ENCODE measurements around the gene DTNB.
"Not testable (repeated sequence)": the region's sequence is repeated elsewhere in the genome, so short reads cannot be mapped to it uniquely, and the experiment has no call there.

The DTNB gene

GRCh38 chr2:25620077-25620476 is 53.3 kb downstream of the DTNB start:
- DNase-seq, result no peak

- no peak for DNase-seq
Measured at GRCh38 chr2:25619185-25619584, 54.2 kb downstream of the DTNB start.

- DNase-seq, result no peak
Measured at GRCh38 chr2:25618676-25619075, 54.7 kb downstream of the DTNB start.

GRCh38 chr2:25617948-25618646 is 55.3 kb downstream of the DTNB start:
- no peak for DNase-seq

GRCh38 chr2:25615920-25616319 is 57.5 kb downstream of the DTNB start:
- DNase-seq, result no peak

GRCh38 chr2:25615386-25615785 is 58.0 kb downstream of the DTNB start:
- DNase-seq, result no peak

- no peak for DNase-seq
Measured at GRCh38 chr2:25614711-25615110, 58.7 kb downstream of the DTNB start.

- DNase-seq, result no peak
Measured at GRCh38 chr2:25608718-25609117, 64.7 kb downstream of the DTNB start.

- DNase-seq, result no peak
Measured at GRCh38 chr2:25606892-25607291, 66.5 kb downstream of the DTNB start.

GRCh38 chr2:25602333-25602723 is 71.0 kb downstream of the DTNB start:
- no peak for DNase-seq

GRCh38 chr2:25601711-25602332 is 71.6 kb downstream of the DTNB start:
- not testable (repeated sequence) for DNase-seq

- no peak for DNase-seq
Measured at GRCh38 chr2:25598911-25599310, 74.5 kb downstream of the DTNB start.

GRCh38 chr2:25598332-25598731 is 75.0 kb downstream of the DTNB start:
- no peak for DNase-seq

GRCh38 chr2:25597881-25598280 is 75.5 kb downstream of the DTNB start:
- DNase-seq, result no peak

- no peak for DNase-seq
Measured at GRCh38 chr2:25596516-25597244, 76.7 kb downstream of the DTNB start.

- DNase-seq, result no peak
Measured at GRCh38 chr2:25595393-25595792, 78.0 kb downstream of the DTNB start.

- no peak for DNase-seq
Measured at GRCh38 chr2:25594991-25595390, 78.4 kb downstream of the DTNB start.

GRCh38 chr2:25592766-25593292 is 80.5 kb downstream of the DTNB start:
- no peak for DNase-seq

GRCh38 chr2:25590921-25591505 is 82.4 kb downstream of the DTNB start:
- no peak for DNase-seq

- no peak for DNase-seq
Measured at GRCh38 chr2:25589676-25590205, 83.6 kb downstream of the DTNB start.

- DNase-seq, result no peak
Measured at GRCh38 chr2:25588576-25588975, 84.8 kb downstream of the DTNB start.

- no peak for DNase-seq
Measured at GRCh38 chr2:25587361-25587760, 86.0 kb downstream of the DTNB start.

- peak; percentile 84 for DNase-seq
Measured at GRCh38 chr2:25586726-25587144, 86.6 kb downstream of the DTNB start.

Measured in NCI-H1694 (cell line).